ENCODE measurements around the gene SBSN.

SBSN gene

GRCh38 chr19:35559281-35559659 lies 31.2 kb upstream of the SBSN start:
- H3K4me3 ChIP-seq (ENCODE audit: low read length, poor library complexity, severe bottlenecking): no peak overlapping the region
- H3K4me1 ChIP-seq (ENCODE audit: insufficient read depth, low read length, poor library complexity, severe bottlenecking): no peaks in the 10 kb centered on the region
- TF ChIP-seq EZH2phosphoT487 (IDR thresholded peaks at IDR 0.05; ENCODE audit: borderline replicate concordance): no peak
- TF ChIP-seq, protein P1, sequence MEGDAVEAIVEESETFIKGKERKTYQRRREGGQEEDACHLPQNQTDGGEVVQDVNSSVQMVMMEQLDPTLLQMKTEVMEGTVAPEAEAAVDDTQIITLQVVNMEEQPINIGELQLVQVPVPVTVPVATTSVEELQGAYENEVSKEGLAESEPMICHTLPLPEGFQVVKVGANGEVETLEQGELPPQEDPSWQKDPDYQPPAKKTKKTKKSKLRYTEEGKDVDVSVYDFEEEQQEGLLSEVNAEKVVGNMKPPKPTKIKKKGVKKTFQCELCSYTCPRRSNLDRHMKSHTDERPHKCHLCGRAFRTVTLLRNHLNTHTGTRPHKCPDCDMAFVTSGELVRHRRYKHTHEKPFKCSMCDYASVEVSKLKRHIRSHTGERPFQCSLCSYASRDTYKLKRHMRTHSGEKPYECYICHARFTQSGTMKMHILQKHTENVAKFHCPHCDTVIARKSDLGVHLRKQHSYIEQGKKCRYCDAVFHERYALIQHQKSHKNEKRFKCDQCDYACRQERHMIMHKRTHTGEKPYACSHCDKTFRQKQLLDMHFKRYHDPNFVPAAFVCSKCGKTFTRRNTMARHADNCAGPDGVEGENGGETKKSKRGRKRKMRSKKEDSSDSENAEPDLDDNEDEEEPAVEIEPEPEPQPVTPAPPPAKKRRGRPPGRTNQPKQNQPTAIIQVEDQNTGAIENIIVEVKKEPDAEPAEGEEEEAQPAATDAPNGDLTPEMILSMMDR (conservative IDR thresholded peaks at IDR 0.05; ENCODE audit: low read length): no peak
- H3K9ac ChIP-seq (ENCODE audit: low read depth, low read length, poor library complexity, severe bottlenecking): no peak overlapping the region
- H3K79me2 ChIP-seq (ENCODE audit: insufficient read depth, low read length): no peaks in the 10 kb centered on the region
- no peak overlapping the region for H3K4me2 ChIP-seq (ENCODE audit: low read depth, low read length, poor library complexity, severe bottlenecking)
- no peaks in the 10 kb centered on the region for H3K27me3 ChIP-seq (ENCODE audit: insufficient read depth, low read length, poor library complexity, severe bottlenecking)
- H4K20me1 ChIP-seq (ENCODE audit: insufficient read depth, low read length, poor library complexity, severe bottlenecking): no peaks in the 10 kb centered on the region
- no peaks in the 10 kb centered on the region for H3K36me3 ChIP-seq (ENCODE audit: insufficient read depth, low read length)
- no peaks in the 10 kb centered on the region for H3F3A ChIP-seq (ENCODE audit: low read depth)
- no peaks in the 10 kb centered on the region for H3K9me2 ChIP-seq (replicated peaks; ENCODE audit: low read depth, low read length)
- no peak overlapping the region for H2AFZ ChIP-seq (ENCODE audit: low read length)
- H3K9me3 ChIP-seq (ENCODE audit: insufficient read depth, low read depth, low read length): no peaks in the 10 kb centered on the region

- no peaks in the 10 kb centered on the region for H3K9me2 ChIP-seq (replicated peaks; ENCODE audit: low read depth, low read length)
- H3F3A ChIP-seq (ENCODE audit: low read depth): no peaks in the 10 kb centered on the region
- H3K79me2 ChIP-seq (ENCODE audit: insufficient read depth, low read length): no peaks in the 10 kb centered on the region
- H3K4me1 ChIP-seq (ENCODE audit: insufficient read depth, low read length, poor library complexity, severe bottlenecking): no peaks in the 10 kb centered on the region
- no peak overlapping the region for H3K9ac ChIP-seq (ENCODE audit: low read depth, low read length, poor library complexity, severe bottlenecking)
- H3K9me3 ChIP-seq (ENCODE audit: insufficient read depth, low read depth, low read length): no peaks in the 10 kb centered on the region
- H2AFZ ChIP-seq (ENCODE audit: low read length): no peak overlapping the region
- no peak overlapping the region for H3K4me3 ChIP-seq (ENCODE audit: low read length, poor library complexity, severe bottlenecking)
- H3K36me3 ChIP-seq (ENCODE audit: insufficient read depth, low read length): no peaks in the 10 kb centered on the region
- no peaks in the 10 kb centered on the region for H4K20me1 ChIP-seq (ENCODE audit: insufficient read depth, low read length, poor library complexity, severe bottlenecking)
- no peaks in the 10 kb centered on the region for H3K27me3 ChIP-seq (ENCODE audit: insufficient read depth, low read length, poor library complexity, severe bottlenecking)
- TF ChIP-seq, protein P1 (conservative IDR thresholded peaks at IDR 0.05; ENCODE audit: low read length): no peak
- TF ChIP-seq EZH2phosphoT487 (IDR thresholded peaks at IDR 0.05; ENCODE audit: borderline replicate concordance): no peak
- H3K4me2 ChIP-seq (ENCODE audit: low read depth, low read length, poor library complexity, severe bottlenecking): no peak overlapping the region
These were observed 30.5 kb upstream of the SBSN start for GRCh38 chr19:35558400-35559280.

DNA sequence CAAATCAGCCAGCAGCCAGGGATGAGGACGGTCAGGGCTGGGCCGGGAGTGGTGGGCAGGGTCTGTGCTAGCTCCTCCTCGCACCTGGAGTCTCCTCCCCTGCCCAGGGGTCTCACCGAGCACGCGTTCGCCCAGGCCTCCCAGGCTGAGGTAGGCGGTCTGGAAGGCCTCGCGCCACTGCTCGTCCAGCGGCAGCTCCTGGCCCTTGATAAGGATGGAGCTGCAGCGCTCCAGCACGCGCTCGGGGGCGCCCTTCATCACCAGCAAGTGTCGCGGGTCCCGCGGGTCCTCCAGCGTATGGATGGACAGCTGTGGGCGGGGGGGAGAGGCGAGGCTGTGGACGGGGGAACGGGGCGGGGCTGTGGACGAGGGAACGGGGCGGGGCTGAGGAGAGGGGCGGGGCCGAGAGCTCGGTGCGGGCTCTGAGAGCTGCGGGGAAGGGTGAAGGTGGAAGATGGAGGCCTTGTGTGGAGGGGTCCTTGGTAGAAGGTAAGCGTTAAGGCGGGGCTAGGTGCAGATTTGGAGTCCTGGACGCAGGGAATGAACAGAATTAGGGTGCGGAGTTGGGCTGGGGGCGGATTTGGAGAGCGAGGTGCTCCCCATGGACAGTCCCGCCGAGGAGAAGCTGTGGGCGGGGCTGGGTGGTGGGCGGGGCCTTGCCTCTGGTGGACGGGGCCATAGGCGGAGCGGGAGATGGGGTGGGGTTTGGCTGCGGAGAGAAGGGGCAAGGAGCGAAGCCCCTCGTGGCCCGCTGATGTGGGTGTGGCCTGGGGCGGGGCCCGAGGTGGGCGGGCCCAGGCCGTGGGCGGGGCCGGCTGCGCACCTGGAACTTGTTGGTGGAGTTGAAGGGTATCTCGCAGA lies 29.7 kb upstream of the SBSN start:
- no peaks in the 10 kb centered on the region for H3K79me2 ChIP-seq (ENCODE audit: insufficient read depth, low read length)
- no peak overlapping the region for H3K4me3 ChIP-seq (ENCODE audit: low read length, poor library complexity, severe bottlenecking)
- H3K4me2 ChIP-seq (ENCODE audit: low read depth, low read length, poor library complexity, severe bottlenecking): no peak overlapping the region
- no peak overlapping the region for H3K9ac ChIP-seq (ENCODE audit: low read depth, low read length, poor library complexity, severe bottlenecking)
- TF ChIP-seq, protein P1 (conservative IDR thresholded peaks at IDR 0.05; ENCODE audit: low read length): no peak
- no peak for TF ChIP-seq EZH2phosphoT487 (IDR thresholded peaks at IDR 0.05; ENCODE audit: borderline replicate concordance)
- no peaks in the 10 kb centered on the region for H3K27me3 ChIP-seq (ENCODE audit: insufficient read depth, low read length, poor library complexity, severe bottlenecking)
- H3K36me3 ChIP-seq (ENCODE audit: insufficient read depth, low read length): no peaks in the 10 kb centered on the region
- H3K9me3 ChIP-seq (ENCODE audit: insufficient read depth, low read depth, low read length): no peaks in the 10 kb centered on the region
- no peaks in the 10 kb centered on the region for H3K9me2 ChIP-seq (replicated peaks; ENCODE audit: low read depth, low read length)
- H3F3A ChIP-seq (ENCODE audit: low read depth): no peaks in the 10 kb centered on the region
- no peak overlapping the region for H2AFZ ChIP-seq (ENCODE audit: low read length)
- H4K20me1 ChIP-seq (ENCODE audit: insufficient read depth, low read length, poor library complexity, severe bottlenecking): no peaks in the 10 kb centered on the region
- no peaks in the 10 kb centered on the region for H3K4me1 ChIP-seq (ENCODE audit: insufficient read depth, low read length, poor library complexity, severe bottlenecking)

Measured in Loucy (cell line).